Regular cardiac myocyte (primary cell): Measurements from ENCODE around the gene SIGLEC10. TPM values are rescaled to one million over a fixed set of nuclear protein-coding genes. Genes with fewer than 3 reads are reported as not detected.

Experiments
- total RNA-seq: library from RNA; depleted of rRNA; stranded (reverse); fragments of >200 nt; gene quantifications from 2 replicates; pipeline ENCODE4 v1.2.3, GENCODE V29; 2014

The SIGLEC10 gene, protein sequence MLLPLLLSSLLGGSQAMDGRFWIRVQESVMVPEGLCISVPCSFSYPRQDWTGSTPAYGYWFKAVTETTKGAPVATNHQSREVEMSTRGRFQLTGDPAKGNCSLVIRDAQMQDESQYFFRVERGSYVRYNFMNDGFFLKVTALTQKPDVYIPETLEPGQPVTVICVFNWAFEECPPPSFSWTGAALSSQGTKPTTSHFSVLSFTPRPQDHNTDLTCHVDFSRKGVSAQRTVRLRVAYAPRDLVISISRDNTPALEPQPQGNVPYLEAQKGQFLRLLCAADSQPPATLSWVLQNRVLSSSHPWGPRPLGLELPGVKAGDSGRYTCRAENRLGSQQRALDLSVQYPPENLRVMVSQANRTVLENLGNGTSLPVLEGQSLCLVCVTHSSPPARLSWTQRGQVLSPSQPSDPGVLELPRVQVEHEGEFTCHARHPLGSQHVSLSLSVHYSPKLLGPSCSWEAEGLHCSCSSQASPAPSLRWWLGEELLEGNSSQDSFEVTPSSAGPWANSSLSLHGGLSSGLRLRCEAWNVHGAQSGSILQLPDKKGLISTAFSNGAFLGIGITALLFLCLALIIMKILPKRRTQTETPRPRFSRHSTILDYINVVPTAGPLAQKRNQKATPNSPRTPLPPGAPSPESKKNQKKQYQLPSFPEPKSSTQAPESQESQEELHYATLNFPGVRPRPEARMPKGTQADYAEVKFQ
- not detected in 2 replicates for total RNA-seq

GRCh38 chr19:51417107-51417809 is at the start of gene SIGLEC10:
Gene SIGLEC10 (minus strand): TSS chr19:51417642. CDS start chr19:51417581, 61 bp downstream.

DNA sequence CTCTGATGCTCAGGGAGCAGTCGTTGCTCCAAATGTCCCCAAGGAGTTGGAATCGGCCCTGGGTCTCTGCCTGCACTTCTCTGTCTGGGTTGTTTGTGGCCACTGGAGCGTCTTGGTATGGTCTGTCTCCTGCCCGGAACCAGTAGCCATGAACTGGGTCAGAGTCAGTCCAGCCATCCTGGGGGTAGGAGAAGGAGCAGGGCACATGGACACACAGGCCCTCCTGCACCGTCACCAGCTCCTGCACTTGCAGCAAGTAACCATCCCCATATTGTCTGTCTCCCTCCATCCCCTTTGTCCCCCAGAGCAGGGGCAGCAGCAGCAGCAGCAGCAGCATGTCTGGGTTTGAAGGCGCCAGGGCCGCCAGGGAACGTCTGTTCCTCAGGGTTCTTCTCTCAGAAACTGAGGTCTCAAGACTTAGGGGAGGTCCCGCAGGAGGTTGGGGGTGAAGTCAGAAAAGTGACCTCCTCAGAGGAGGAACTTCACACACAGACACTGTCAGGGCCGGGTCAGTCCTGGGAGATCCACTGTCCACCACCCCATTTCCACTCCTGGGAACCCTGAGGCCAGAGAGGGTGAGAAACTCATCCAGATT is 40.7 kb upstream of the SIGLEC10 start, which contains the start of gene SIGLEC8:
Gene SIGLEC8, minus strand, starts transcription at position 404 of the 595 bp plus-strand sequence. Its CDS starts 67 bp downstream, at position 337.

DNA sequence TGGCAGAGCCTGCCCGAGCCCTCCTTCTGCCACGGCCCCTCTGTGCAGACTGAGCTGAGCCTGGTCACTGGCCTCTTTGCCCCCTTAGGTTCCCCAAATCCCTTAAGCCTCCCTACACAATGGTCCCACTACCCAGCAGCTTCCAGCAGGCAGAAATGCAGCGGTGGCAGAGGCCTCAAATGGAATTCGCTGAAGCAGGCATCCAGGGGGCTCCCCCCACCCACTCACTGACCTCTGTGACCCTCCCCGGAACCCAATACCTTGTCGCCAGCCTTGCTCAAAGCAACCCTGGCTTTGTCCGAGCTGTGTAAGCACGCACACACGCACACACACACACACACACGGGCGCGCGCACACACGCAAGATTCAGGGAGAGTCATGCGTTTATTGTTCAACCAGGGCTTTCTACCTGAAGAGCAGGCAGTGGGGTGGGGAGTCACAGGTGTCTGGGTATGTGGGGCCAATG is 29.5 kb downstream of the SIGLEC10 start, which contains the start of gene LIM2:
Gene LIM2, minus strand, starts transcription at position 51 of the 466 bp plus-strand sequence. CDS start 531 bp downstream, outside the sequence.

DNA sequence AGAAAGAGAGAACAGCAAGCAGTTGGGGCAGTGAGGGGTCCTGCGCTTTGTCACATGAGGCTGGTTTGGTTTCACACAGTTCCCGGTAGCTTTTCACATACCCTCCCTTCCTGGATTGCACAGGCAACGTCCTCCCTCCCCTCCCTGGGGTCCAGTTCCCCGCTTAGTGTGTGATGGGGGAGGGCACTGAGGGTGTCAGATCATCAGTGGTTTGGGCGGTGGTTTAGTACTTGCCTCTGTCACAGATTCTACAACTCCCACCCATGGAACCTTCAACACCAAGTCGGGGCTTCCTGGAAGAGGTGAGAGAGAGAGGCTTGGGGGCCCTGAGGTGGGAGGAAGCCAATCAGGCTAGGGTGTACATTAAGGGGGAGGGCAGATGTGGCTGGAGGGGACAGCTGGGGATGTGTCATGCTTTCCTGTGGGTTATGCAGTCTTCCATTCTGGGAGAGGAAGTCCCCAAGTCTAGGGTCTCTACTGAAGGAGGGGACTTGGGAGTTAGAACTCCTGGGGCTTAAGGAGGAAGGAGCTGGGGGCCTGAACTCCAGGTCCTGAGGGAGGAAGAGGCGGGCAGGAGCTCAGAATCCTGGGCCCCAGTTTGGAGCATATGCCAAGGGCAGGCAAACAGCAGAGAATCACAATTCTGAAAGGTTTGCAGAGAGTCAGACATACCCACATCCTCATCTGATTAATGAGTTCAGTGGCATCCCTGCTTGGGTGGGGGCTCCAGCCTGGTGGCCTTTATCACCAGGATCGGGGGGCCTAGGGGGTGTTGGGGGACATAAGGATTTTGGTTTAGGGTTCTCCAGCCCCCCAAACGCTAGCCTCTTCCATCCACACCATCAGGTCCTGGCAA is 44.6 kb downstream of the SIGLEC10 start, which contains the start of gene NKG7:
Gene NKG7, minus strand, starts transcription at position 6 of the 856 bp plus-strand sequence. CDS start 119 bp downstream, outside the sequence.

DNA sequence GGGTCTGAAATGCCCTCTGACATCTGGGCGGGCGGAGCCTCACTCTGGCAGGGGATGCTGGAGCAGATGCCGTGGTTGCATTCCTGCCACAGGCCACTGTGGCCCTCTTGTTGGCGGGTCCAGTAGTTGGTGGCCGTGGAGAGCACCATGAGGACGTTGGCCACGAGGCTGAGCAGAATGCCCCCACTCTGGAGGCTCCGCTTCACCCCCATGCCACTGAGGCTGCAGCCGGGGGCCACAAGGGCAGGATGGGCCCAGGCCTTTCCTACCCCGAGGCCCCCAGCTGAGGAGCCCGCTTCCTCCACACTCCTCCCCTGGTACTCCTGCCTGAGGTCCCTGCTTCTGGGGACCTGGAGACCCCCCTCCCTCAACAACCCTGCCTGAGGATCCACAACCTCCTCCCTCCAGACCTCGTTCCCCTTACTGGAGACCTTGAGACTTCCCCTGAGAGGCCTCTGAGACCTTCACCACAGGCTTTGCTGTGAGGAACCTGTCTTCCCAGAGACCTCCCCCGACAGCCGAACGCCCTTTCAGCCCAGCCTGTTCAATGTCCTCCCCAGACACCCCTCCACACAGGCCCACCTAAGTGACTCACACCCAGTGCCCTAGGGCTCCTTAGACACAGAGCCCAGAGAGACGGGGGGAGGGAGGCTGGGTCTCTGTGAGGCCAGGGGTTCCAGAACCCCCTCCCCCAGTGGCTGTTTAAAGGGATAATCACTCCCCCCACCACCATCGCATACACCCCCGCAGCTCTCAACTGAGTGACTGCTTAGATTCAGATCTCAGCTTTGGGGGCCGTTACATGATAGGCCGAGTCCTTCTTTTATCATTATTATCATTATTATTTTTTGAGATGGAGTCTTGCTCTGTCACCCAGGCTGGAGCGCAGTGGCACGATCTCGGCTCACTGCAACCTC is 48.8 kb downstream of the SIGLEC10 start, which contains the start of gene CLDND2:
Gene CLDND2, minus strand, starts transcription at position 638 of the 917 bp plus-strand sequence. Its CDS starts 426 bp downstream, at position 212.

DNA sequence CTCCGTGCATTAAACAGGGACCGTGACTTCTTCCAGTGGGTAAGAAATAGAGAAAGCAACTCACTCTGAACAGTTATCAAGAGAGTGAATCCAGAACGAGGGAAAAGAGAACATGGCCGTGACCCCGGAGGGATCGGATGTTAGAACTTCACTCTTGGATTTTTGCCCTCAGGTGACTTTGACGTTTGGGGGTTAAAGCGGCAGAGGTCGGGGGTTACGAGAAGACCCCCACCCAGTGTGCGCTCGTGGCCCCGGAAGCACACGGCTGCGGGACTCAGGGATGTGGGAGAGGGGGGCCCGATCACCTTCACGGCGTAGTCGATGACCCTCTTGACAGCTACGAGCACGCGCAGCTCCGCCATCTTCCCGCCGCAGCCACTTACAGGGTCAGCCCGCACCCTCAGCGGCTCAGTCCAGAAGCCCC is 51.5 kb downstream of the SIGLEC10 start, which contains the start of gene ETFB:
Gene ETFB, minus strand, starts transcription at position 424 of the 424 bp plus-strand sequence. Its CDS starts 62 bp downstream, at position 362.

Other genes starting within 250 kb of the SIGLEC10 start
- gene CD33, start 192.6 kb downstream of the SIGLEC10 start, total RNA-seq, result not detected in 2 replicates
- gene SIGLECL1, start 166.6 kb downstream of the SIGLEC10 start, total RNA-seq, result not detected in 2 replicates
- gene IGLON5, start 106.0 kb downstream of the SIGLEC10 start, total RNA-seq, result under 0.01 TPM in 1 of 2 replicates, not detected in the other
- gene VSIG10L, start 75.5 kb downstream of the SIGLEC10 start, total RNA-seq, result 0.38 and 0.85 TPM in 2 replicates
- 107 and 182 TPM in 2 replicates for gene ETFB, start 51.3 kb downstream of the SIGLEC10 start, total RNA-seq
- gene CLDND2, start 48.6 kb downstream of the SIGLEC10 start, total RNA-seq, result not detected in 2 replicates
- not detected in 2 replicates for gene NKG7, start 45.0 kb downstream of the SIGLEC10 start, total RNA-seq
- not detected in 2 replicates for gene LIM2, start 29.7 kb downstream of the SIGLEC10 start, total RNA-seq
- not detected in 2 replicates for gene C19orf84, start 27.1 kb downstream of the SIGLEC10 start, total RNA-seq
- not detected in 2 replicates for gene SIGLEC8, start 40.8 kb upstream of the SIGLEC10 start, total RNA-seq
- not detected in 2 replicates for gene CEACAM18, start 60.9 kb upstream of the SIGLEC10 start, total RNA-seq
- gene SIGLEC12, start 84.2 kb upstream of the SIGLEC10 start, total RNA-seq, result not detected in 2 replicates
- not detected in 2 replicates for gene SIGLEC6, start 114.0 kb upstream of the SIGLEC10 start, total RNA-seq
- gene ZNF175, start 153.6 kb upstream of the SIGLEC10 start, total RNA-seq, result 31.0 and 56.9 TPM in 2 replicates
- not detected in 2 replicates for gene SIGLEC5, start 212.8 kb upstream of the SIGLEC10 start, total RNA-seq
- gene SIGLEC14, start 229.2 kb upstream of the SIGLEC10 start, total RNA-seq, result not detected in 2 replicates